ENCODE measurements around the gene PTPRU. TPM values are rescaled to one million over a fixed set of nuclear protein-coding genes. Genes with fewer than 3 reads are reported as not detected.

PTPRU gene
- total RNA-seq, 1 experiment from 2014 or later: not detected

GRCh38 chr1:29200906-29201594 is 35.3 kb upstream of the PTPRU start:
- Histone ChIP-seq H4K20me1 (ENCODE audit: insufficient read depth, low read depth, low read length) (peaks cover 4% of the 10 kb centered on the region), H3K79me2 (ENCODE audit: low read length) (no peaks in the 10 kb centered on the region), H3K27ac (ENCODE audit: low read length) (no peak overlapping the region), H3K27me3 (ENCODE audit: low read length) (no peaks in the 10 kb centered on the region), H3K4me1 (ENCODE audit: low read length) (no peaks in the 10 kb centered on the region), H3K9me3 (ENCODE audit: low read length) (no peaks in the 10 kb centered on the region), H3K36me3 (ENCODE audit: insufficient read depth, low read length) (peaks cover 25% of the 10 kb centered on the region), H3K9ac (ENCODE audit: low read length) (no peak overlapping the region), H3K4me3 (ENCODE audit: low read length) (no peak overlapping the region), H3K9me2 (replicated peaks; ENCODE audit: insufficient read depth, low read length) (no peaks in the 10 kb centered on the region), H2AFZ (ENCODE audit: low read length) (no peak overlapping the region), H3K4me2 (ENCODE audit: low read depth, low read length, poor library complexity, severe bottlenecking) (no peak overlapping the region)
- DNase-seq: no peak

- peaks cover 4% of the 10 kb centered on the region for H4K20me1 ChIP-seq (ENCODE audit: insufficient read depth, low read depth, low read length)
- H3K27ac ChIP-seq (ENCODE audit: low read length): no peak overlapping the region
- H3K4me1 ChIP-seq (ENCODE audit: low read length): no peaks in the 10 kb centered on the region
- no peaks in the 10 kb centered on the region for H3K27me3 ChIP-seq (ENCODE audit: low read length)
- no peaks in the 10 kb centered on the region for H3K9me3 ChIP-seq (ENCODE audit: low read length)
- no peak overlapping the region for H3K4me3 ChIP-seq (ENCODE audit: low read length)
- H2AFZ ChIP-seq (ENCODE audit: low read length): no peak overlapping the region
- no peaks in the 10 kb centered on the region for H3K9me2 ChIP-seq (replicated peaks; ENCODE audit: insufficient read depth, low read length)
- no peaks in the 10 kb centered on the region for H3K79me2 ChIP-seq (ENCODE audit: low read length)
- no peak overlapping the region for H3K4me2 ChIP-seq (ENCODE audit: low read depth, low read length, poor library complexity, severe bottlenecking)
- no peak for DNase-seq
- H3K9ac ChIP-seq (ENCODE audit: low read length): no peak overlapping the region
- peaks cover 25% of the 10 kb centered on the region for H3K36me3 ChIP-seq (ENCODE audit: insufficient read depth, low read length)
These were observed 34.7 kb upstream of the PTPRU start for GRCh38 chr1:29201595-29202051.

GRCh38 chr1:29202053-29202452 is 34.3 kb upstream of the PTPRU start:
- Histone ChIP-seq H4K20me1 (ENCODE audit: insufficient read depth, low read depth, low read length) (peaks cover 4% of the 10 kb centered on the region), H3K9ac (ENCODE audit: low read length) (no peak overlapping the region), H3K4me2 (ENCODE audit: low read depth, low read length, poor library complexity, severe bottlenecking) (no peak overlapping the region), H3K4me1 (ENCODE audit: low read length) (no peaks in the 10 kb centered on the region), H3K4me3 (ENCODE audit: low read length) (no peak overlapping the region), H3K36me3 (ENCODE audit: insufficient read depth, low read length) (peaks cover 25% of the 10 kb centered on the region), H3K79me2 (ENCODE audit: low read length) (no peaks in the 10 kb centered on the region), H3K9me3 (ENCODE audit: low read length) (no peaks in the 10 kb centered on the region), H2AFZ (ENCODE audit: low read length) (no peak overlapping the region), H3K27ac (ENCODE audit: low read length) (no peak overlapping the region), H3K27me3 (ENCODE audit: low read length) (no peaks in the 10 kb centered on the region), H3K9me2 (replicated peaks; ENCODE audit: insufficient read depth, low read length) (no peaks in the 10 kb centered on the region)
- DNase-seq: no peak

GRCh38 chr1:29202584-29203340 is 33.6 kb upstream of the PTPRU start:
- Histone ChIP-seq H3K79me2 (ENCODE audit: low read length) (no peaks in the 10 kb centered on the region), H3K27ac (ENCODE audit: low read length) (no peak overlapping the region), H3K27me3 (ENCODE audit: low read length) (no peaks in the 10 kb centered on the region), H4K20me1 (ENCODE audit: insufficient read depth, low read depth, low read length) (peaks cover 4% of the 10 kb centered on the region), H3K4me1 (ENCODE audit: low read length) (no peaks in the 10 kb centered on the region), H3K4me2 (ENCODE audit: low read depth, low read length, poor library complexity, severe bottlenecking) (no peak overlapping the region), H3K4me3 (ENCODE audit: low read length) (no peak overlapping the region), H3K9me2 (replicated peaks; ENCODE audit: insufficient read depth, low read length) (no peaks in the 10 kb centered on the region), H3K36me3 (ENCODE audit: insufficient read depth, low read length) (peaks cover 25% of the 10 kb centered on the region), H3K9me3 (ENCODE audit: low read length) (no peaks in the 10 kb centered on the region), H3K9ac (ENCODE audit: low read length) (no peak overlapping the region), H2AFZ (ENCODE audit: low read length) (no peak overlapping the region)
- DNase-seq: peak; percentile 93

- H3K9ac ChIP-seq (ENCODE audit: low read length): no peak overlapping the region
- H3K9me2 ChIP-seq (replicated peaks; ENCODE audit: insufficient read depth, low read length): no peaks in the 10 kb centered on the region
- no peaks in the 10 kb centered on the region for H3K9me3 ChIP-seq (ENCODE audit: low read length)
- no peaks in the 10 kb centered on the region for H3K79me2 ChIP-seq (ENCODE audit: low read length)
- H4K20me1 ChIP-seq (ENCODE audit: insufficient read depth, low read depth, low read length): no peaks in the 10 kb centered on the region
- peaks cover 7% of the 10 kb centered on the region; the same call in 1 of the 2 replicates for H3K36me3 ChIP-seq (ENCODE audit: insufficient read depth, low read length)
- no peaks in the 10 kb centered on the region; the same call in 1 of the 2 replicates for H3K4me1 ChIP-seq (ENCODE audit: low read length)
- no peak overlapping the region for H3K27ac ChIP-seq (ENCODE audit: low read length)
- H2AFZ ChIP-seq (ENCODE audit: low read length): no peak overlapping the region
- DNase-seq: no peak
- H3K4me2 ChIP-seq (ENCODE audit: low read depth, low read length, poor library complexity, severe bottlenecking): no peak overlapping the region
- H3K4me3 ChIP-seq (ENCODE audit: low read length): no peak overlapping the region
- no peaks in the 10 kb centered on the region for H3K27me3 ChIP-seq (ENCODE audit: low read length)
These were observed 27.9 kb upstream of the PTPRU start for GRCh38 chr1:29208442-29208841.

- Histone ChIP-seq H3K4me2 (ENCODE audit: low read depth, low read length, poor library complexity, severe bottlenecking) (no peak overlapping the region), H3K9ac (ENCODE audit: low read length) (no peak overlapping the region)
- DNase-seq: no peak
These were observed 27.1 kb upstream of the PTPRU start for GRCh38 chr1:29209173-29209572.

GRCh38 chr1:29210278-29211085 is 25.8 kb upstream of the PTPRU start:
- H3K9me3 ChIP-seq (ENCODE audit: low read length): no peaks in the 10 kb centered on the region
- H3K4me1 ChIP-seq (ENCODE audit: low read length): no peaks in the 10 kb centered on the region; the same call in 1 of the 2 replicates
- peaks cover 8% of the 10 kb centered on the region; the same call in 1 of the 2 replicates for H3K36me3 ChIP-seq (ENCODE audit: insufficient read depth, low read length)
- no peak for DNase-seq
- no peaks in the 10 kb centered on the region for H3K9me2 ChIP-seq (replicated peaks; ENCODE audit: insufficient read depth, low read length)
- H3K9ac ChIP-seq (ENCODE audit: low read length): no peak overlapping the region
- no peak overlapping the region for H3K27ac ChIP-seq (ENCODE audit: low read length)
- H3K79me2 ChIP-seq (ENCODE audit: low read length): no peaks in the 10 kb centered on the region
- H3K27me3 ChIP-seq (ENCODE audit: low read length): no peaks in the 10 kb centered on the region
- H3K4me3 ChIP-seq (ENCODE audit: low read length): no peak overlapping the region
- no peaks in the 10 kb centered on the region for H4K20me1 ChIP-seq (ENCODE audit: insufficient read depth, low read depth, low read length)
- H2AFZ ChIP-seq (ENCODE audit: low read length): no peak overlapping the region
- H3K4me2 ChIP-seq (ENCODE audit: low read depth, low read length, poor library complexity, severe bottlenecking): no peak overlapping the region

More at GRCh38 chr1:29209173-29209572, 27.1 kb upstream of the PTPRU start:
- H2AFZ ChIP-seq (ENCODE audit: low read length): no peak overlapping the region
- no peaks in the 10 kb centered on the region for H3K79me2 ChIP-seq (ENCODE audit: low read length)
- H3K9me2 ChIP-seq (replicated peaks; ENCODE audit: insufficient read depth, low read length): no peaks in the 10 kb centered on the region
- peaks cover 5% of the 10 kb centered on the region; the same call in 1 of the 2 replicates for H3K36me3 ChIP-seq (ENCODE audit: insufficient read depth, low read length)
- no peaks in the 10 kb centered on the region; the same call in 1 of the 2 replicates for H3K4me1 ChIP-seq (ENCODE audit: low read length)
- no peak overlapping the region for H3K27ac ChIP-seq (ENCODE audit: low read length)
- H3K4me3 ChIP-seq (ENCODE audit: low read length): no peak overlapping the region
- no peaks in the 10 kb centered on the region for H4K20me1 ChIP-seq (ENCODE audit: insufficient read depth, low read depth, low read length)
- no peaks in the 10 kb centered on the region for H3K9me3 ChIP-seq (ENCODE audit: low read length)
- H3K27me3 ChIP-seq (ENCODE audit: low read length): no peaks in the 10 kb centered on the region
